Activated T-helper 2 cell treated with anti-CD3 and anti-CD28 coated beads, Interferon-gamma antibody, Interleukin-2, Interleukin-4, amounts not matched to agents 10 μg/mL and 5 μg/mL and 100 μg/mL, durations not matched to agents 14 hours and 24 hours and 36 hours (primary cell): ENCODE measurements around the gene CCDC183. TPM values are rescaled to one million over a fixed set of nuclear protein-coding genes. Genes with fewer than 3 reads are reported as not detected.
"Not testable (repeated sequence)": the region's sequence is repeated elsewhere in the genome, so short reads cannot be mapped to it uniquely, and the experiment has no call there.

ENCODE experiments used
- DNase-seq: peaks from one replicate; pipeline ENCODE4 v3.0.0; 2021; ENCODE audit warnings: low spot score
- H3K27ac Mint-ChIP-seq: one replicate; pipeline ENCODE4 v1.8.0; 2021; ENCODE audit warnings: mixed read lengths
- H3K27me3 Mint-ChIP-seq: one replicate; pipeline ENCODE4 v1.8.0; 2021; ENCODE audit warnings: low read depth, mixed read lengths
- H3K36me3 Mint-ChIP-seq: one replicate; pipeline ENCODE4 v1.8.0; 2021; ENCODE audit warnings: low read depth, mixed read lengths
- H3K4me1 Mint-ChIP-seq: one replicate; pipeline ENCODE4 v1.8.0; 2021; ENCODE audit warnings: low read depth, mixed read lengths
- H3K4me3 Mint-ChIP-seq: one replicate; pipeline ENCODE4 v1.8.0; 2021; ENCODE audit warnings: low read depth, mild to moderate bottlenecking, moderate library complexity, mixed read lengths
- H3K9me3 Mint-ChIP-seq: one replicate; pipeline ENCODE4 v1.8.0; 2021; ENCODE audit warnings: mixed read lengths
- intact Hi-C: fragments of 100-400 bp; cut with micrococcal nuclease; formaldehyde crosslinking; loops from one replicate; pipeline ENCODE4 v1.15.1; 2023
- total RNA-seq: library from RNA; stranded (reverse); gene quantifications from 2 replicates; pipeline ENCODE4 v1.2.3, GENCODE V29; 2022

CCDC183 gene
- total RNA-seq, 1 donor from 2014 or later = not detected

- Mint-ChIP-seq H3K36me3 (peaks cover 26% of the 10 kb centered on the region), H3K27me3 (no peaks in the 10 kb centered on the region), H3K9me3 (no peaks in the 10 kb centered on the region), H3K4me3 (no peak overlapping the region), H3K4me1 (no peaks in the 10 kb centered on the region), H3K27ac (no peak overlapping the region)
- DNase-seq = no peak
- intact Hi-C loops = no loop called here
These were observed 34.1 kb downstream of the CCDC183 start for GRCh38 chr9:136829981-136830885.

GRCh38 chr9:136831002-136831719, 35.0 kb downstream of the CCDC183 start:
- Mint-ChIP-seq H3K4me3 (no peak overlapping the region), H3K4me1 (no peaks in the 10 kb centered on the region), H3K27ac (no peak overlapping the region), H3K9me3 (no peaks in the 10 kb centered on the region), H3K36me3 (peaks cover 20% of the 10 kb centered on the region), H3K27me3 (no peaks in the 10 kb centered on the region)
- no peak for DNase-seq
- intact Hi-C loops = no loop called here

DNA sequence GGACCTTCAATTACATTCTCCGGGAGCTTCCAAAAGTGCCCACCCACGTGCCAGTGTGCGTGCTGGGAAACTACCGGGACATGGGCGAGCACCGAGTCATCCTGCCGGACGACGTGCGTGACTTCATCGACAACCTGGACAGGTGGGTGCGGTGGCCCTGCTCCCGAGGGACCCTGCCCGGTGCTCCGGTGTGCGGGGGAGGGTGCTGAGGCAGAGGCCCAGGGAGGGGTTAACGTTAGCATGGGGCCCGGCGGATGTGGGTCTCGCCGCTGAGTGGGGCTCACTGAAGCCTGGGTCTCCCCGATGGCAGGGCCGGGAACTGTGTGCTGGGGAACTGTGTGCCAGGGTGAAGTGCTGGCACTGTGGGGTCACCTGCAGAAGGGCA, 35.6 kb downstream of the CCDC183 start:
- no peaks in the 10 kb centered on the region for H3K27me3 Mint-ChIP-seq
- peaks cover 19% of the 10 kb centered on the region for H3K36me3 Mint-ChIP-seq
- no peak overlapping the region for H3K27ac Mint-ChIP-seq
- DNase-seq = no peak
- H3K9me3 Mint-ChIP-seq = no peaks in the 10 kb centered on the region
- no peak overlapping the region for H3K4me3 Mint-ChIP-seq
- intact Hi-C loops = no loop called here
- H3K4me1 Mint-ChIP-seq = no peaks in the 10 kb centered on the region

DNA sequence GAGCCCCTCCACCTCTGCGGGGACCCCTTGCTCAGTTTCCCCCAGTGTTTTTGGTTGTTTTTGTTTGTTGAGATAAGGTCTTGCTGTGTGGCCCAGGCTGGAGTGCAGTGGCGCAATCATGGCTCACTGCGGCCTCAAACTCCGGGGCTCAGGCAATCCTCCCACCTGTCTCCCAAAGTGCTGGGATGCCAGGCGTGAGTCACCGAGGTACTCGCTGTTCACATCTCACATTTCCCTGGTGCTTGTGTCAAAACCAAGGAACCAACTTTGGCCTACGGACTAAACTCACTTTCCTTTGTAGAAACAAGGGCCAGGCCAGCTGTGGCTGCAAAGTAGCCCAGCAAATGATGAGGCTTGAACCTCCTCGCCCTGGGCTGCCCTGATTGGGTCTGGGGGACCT, 36.4 kb downstream of the CCDC183 start:
- no peaks in the 10 kb centered on the region for H3K27me3 Mint-ChIP-seq

DNA sequence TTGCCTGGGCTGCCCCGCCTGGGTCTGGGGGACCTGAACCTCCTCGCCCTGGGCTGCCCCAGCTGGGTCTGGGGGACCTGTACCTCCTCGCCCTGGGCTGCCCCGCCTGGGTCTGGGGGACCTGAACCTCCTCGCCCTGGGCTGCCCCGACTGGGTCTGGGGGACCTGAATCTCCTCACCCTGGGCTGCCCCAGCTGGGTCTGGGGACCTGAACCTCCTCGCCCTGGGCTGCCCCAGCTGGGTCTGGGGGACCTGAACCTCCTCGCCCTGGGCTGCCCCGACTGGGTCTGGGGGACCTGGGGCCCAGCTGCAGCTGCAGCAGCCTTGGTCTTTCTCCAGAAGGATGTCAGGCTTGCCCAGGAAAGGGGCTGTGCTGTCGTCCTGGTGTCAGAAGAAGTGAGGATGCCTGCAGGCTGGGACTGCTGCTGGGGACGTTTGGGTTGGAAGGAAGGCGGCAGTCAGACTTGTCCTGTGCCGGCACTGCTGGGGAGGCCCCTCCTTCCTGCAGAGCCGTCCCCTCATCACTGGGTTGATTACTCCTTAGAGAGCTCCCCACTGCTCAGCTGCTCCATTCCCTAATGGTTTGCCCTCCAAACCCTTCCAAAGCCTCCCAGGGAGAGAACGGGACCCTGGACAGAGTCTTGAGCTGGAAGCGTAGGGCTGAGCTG, 37.4 kb downstream of the CCDC183 start:
- H3K4me3 Mint-ChIP-seq, H3K27me3 Mint-ChIP-seq, H3K27ac Mint-ChIP-seq, H3K9me3 Mint-ChIP-seq, intact Hi-C loops, DNase-seq, H3K4me1 Mint-ChIP-seq: not testable (repeated sequence)
- peaks cover 22% of the 10 kb centered on the region for H3K36me3 Mint-ChIP-seq

More for the DNA sequence above, 36.4 kb downstream of the CCDC183 start:
- Mint-ChIP-seq H3K4me1 (no peaks in the 10 kb centered on the region), H3K4me3 (no peak overlapping the region), H3K27ac (no peak overlapping the region), H3K9me3 (no peaks in the 10 kb centered on the region), H3K36me3 (peaks cover 19% of the 10 kb centered on the region)
- intact Hi-C loops = no loop called here
- no peak for DNase-seq

DNA sequence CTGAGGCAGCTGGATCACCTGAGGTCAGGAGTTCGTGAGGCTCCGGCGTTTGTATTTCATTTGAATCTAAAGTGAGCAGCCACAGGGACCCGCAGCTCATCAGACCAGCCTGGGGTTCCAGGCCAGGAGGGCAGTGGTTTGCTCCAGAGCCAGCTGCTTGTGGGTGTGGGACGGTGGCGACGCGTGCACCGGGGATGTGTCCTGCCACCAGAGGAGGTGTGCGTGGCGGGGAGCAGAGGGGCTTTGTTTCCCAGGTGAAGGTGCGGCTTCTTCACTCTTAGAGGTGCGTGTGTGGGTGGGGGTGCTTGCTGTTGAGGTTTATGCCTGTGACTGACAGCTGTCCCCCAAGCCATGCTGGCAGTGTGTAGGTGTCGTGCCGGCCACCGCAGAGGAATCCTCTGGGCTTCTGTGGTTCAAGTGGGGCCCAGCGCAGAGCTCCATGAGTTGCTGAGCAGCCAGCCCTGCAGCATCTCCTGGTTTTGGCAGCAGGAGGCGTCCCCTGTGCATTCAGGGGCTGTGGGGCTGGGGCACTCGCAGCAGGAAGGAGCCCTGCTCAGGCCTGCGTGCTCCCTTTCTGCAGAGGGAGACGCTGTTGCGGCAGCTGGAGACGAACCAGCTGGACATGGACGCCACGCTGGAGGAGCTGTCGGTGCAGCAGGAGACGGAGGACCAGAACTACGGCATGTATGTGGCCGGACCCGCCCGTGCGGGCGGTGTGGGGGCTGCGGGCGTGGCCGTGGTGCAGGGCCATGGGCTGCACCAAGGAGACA, 39.2 kb downstream of the CCDC183 start:
- intact Hi-C loops = no loop called here
- Mint-ChIP-seq H3K36me3 (peaks cover 23% of the 10 kb centered on the region), H3K4me1 (no peaks in the 10 kb centered on the region), H3K27me3 (no peaks in the 10 kb centered on the region), H3K27ac (no peak overlapping the region), H3K4me3 (no peak overlapping the region), H3K9me3 (no peaks in the 10 kb centered on the region)
- DNase-seq = no peak

- H3K9me3 Mint-ChIP-seq = no peaks in the 10 kb centered on the region
- no peaks in the 10 kb centered on the region for H3K4me1 Mint-ChIP-seq
- DNase-seq = no peak
- peaks cover 19% of the 10 kb centered on the region for H3K36me3 Mint-ChIP-seq
- no peak overlapping the region for H3K4me3 Mint-ChIP-seq
- no peak overlapping the region for H3K27ac Mint-ChIP-seq
- intact Hi-C loops = no loop called here
- no peaks in the 10 kb centered on the region for H3K27me3 Mint-ChIP-seq
These were observed 40.1 kb downstream of the CCDC183 start for GRCh38 chr9:136835932-136836904.

GRCh38 chr9:136837146-136837855, 41.2 kb downstream of the CCDC183 start:
- no peak overlapping the region for H3K27ac Mint-ChIP-seq
- H3K36me3 Mint-ChIP-seq = peaks cover 15% of the 10 kb centered on the region
- no peaks in the 10 kb centered on the region for H3K27me3 Mint-ChIP-seq
- no peaks in the 10 kb centered on the region for H3K9me3 Mint-ChIP-seq
- no peaks in the 10 kb centered on the region for H3K4me1 Mint-ChIP-seq
- intact Hi-C loops = no loop called here
- no peak for DNase-seq
- H3K4me3 Mint-ChIP-seq = no peak overlapping the region

- H3K27ac Mint-ChIP-seq, H3K4me3 Mint-ChIP-seq, H3K27me3 Mint-ChIP-seq, H3K4me1 Mint-ChIP-seq, DNase-seq, intact Hi-C loops, H3K9me3 Mint-ChIP-seq: not testable (repeated sequence)
- peaks cover 14% of the 10 kb centered on the region for H3K36me3 Mint-ChIP-seq
These were observed 41.7 kb downstream of the CCDC183 start for GRCh38 chr9:136837856-136838277.

DNA sequence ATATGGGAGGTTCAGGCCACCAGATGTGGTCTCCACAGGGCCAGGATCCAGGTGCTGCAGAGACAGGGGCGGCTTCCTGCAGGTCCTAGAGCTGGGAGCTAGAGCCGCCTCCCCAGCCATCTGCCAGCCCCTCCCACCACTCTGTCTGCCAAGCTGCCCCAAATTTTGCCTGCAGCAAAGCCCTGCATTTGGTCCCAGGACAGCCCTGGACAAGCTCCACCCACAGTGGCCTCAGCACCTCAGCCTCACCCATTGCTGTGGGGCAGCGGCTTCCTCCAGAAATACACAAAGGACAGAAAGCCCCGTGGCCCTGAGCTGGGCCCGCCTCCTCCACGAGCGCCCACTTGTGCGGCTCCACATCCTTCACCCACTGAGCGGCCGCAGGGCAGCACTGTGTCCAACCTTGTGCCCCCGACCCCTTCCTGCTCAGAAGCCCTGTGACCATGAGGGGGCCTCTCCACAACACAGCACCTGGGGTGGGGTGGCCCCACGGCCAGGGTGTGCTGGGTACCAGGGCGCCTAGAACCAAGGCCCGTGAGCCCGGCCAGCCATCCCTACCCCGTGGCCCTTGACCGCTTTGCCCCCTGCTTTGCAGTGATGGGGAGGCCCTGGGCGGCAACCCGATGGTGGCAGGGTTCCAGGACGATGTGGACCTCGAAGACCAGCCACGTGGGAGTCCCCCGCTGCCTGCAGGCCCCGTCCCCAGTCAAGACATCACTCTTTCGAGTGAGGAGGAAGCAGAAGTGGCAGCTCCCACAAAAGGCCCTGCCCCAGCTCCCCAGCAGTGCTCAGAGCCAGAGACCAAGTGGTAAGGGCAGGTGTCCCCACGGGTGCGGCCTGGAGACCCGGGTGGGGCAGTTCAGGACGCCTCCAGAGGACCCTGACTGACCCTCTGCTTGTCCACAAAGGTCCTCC, 42.4 kb downstream of the CCDC183 start:
- Mint-ChIP-seq H3K27me3 (no peaks in the 10 kb centered on the region), H3K4me1 (no peaks in the 10 kb centered on the region), H3K27ac (no peak overlapping the region), H3K4me3 (no peak overlapping the region), H3K36me3 (peaks cover 14% of the 10 kb centered on the region), H3K9me3 (no peaks in the 10 kb centered on the region)
- intact Hi-C loops = no loop called here
- no peak for DNase-seq
